Measurements from ENCODE around the gene PRDM10.

PRDM10 gene

GRCh38 chr11:130002352-130002845, at the start of gene PRDM10:
Gene PRDM10, minus strand, starts transcription at chr11:130002835. Its CDS starts 41,871 bp downstream, at chr11:129960964.
- Histone ChIP-seq H3K4me1 (peaks cover 41% of the 10 kb centered on the region), H3K36me3 (peaks cover under 1% of the 10 kb centered on the region; the same call in 1 of the 2 replicates), H4K20me1 (no peaks in the 10 kb centered on the region), H3K4me2 (peak within 1 kb of the TSS; percentile 94), H3K4me3 (peak within 1 kb of the TSS; percentile 86), H3K27ac (peak within 1 kb of the TSS; percentile 100), H3K9ac (peak within 1 kb of the TSS; percentile 99), H3K27me3 (no peaks in the 10 kb centered on the region), H3K9me3 (peaks cover under 1% of the 10 kb centered on the region)
- TF ChIP-seq Cebpa-rat (IDR thresholded peaks at IDR 0.05), result no peak

- no peak overlapping the region for H3K4me2 ChIP-seq
- no peak overlapping the region for H3K4me3 ChIP-seq
- H3K36me3 ChIP-seq, result no peaks in the 10 kb centered on the region
- no peaks in the 10 kb centered on the region for H3K9me3 ChIP-seq
- no peaks in the 10 kb centered on the region for H3K27me3 ChIP-seq
- H3K27ac ChIP-seq, result no peak overlapping the region
- no peaks in the 10 kb centered on the region for H4K20me1 ChIP-seq
- no peak for TF ChIP-seq Cebpa-rat (IDR thresholded peaks at IDR 0.05)
- H3K4me1 ChIP-seq, result no peaks in the 10 kb centered on the region
- no peak overlapping the region for H3K9ac ChIP-seq
These were observed 48.4 kb upstream of the PRDM10 start for GRCh38 chr11:130051082-130051481.

DNA sequence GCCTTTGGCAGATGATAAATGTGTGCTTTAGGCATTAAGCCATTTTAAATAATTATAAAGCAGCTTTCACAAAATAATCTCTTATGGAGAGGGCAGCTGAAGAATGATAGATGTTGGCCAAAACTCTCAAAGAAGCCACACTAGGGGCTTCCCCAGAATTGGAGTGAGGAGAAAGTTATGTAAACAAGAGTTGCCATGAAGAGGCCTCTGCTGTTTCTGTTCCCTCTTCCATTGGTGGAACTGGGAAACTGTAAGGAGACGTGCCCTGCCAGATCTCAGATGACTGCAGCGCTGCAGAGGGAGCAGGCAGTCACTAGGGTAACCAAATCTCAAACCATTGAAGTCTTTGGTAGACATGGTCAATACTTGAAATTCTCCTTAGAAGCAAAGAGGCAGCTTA, 47.6 kb upstream of the PRDM10 start:
- TF ChIP-seq Cebpa-rat (IDR thresholded peaks at IDR 0.05), result no peak
- peaks cover 2% of the 10 kb centered on the region for H3K9me3 ChIP-seq
- H3K4me1 ChIP-seq, result no peaks in the 10 kb centered on the region
- H3K4me2 ChIP-seq, result no peak overlapping the region
- H3K27me3 ChIP-seq, result no peaks in the 10 kb centered on the region
- H4K20me1 ChIP-seq, result no peaks in the 10 kb centered on the region
- H3K9ac ChIP-seq, result no peak overlapping the region
- no peaks in the 10 kb centered on the region for H3K36me3 ChIP-seq
- H3K4me3 ChIP-seq, result no peak overlapping the region
- no peak overlapping the region for H3K27ac ChIP-seq

- no peaks in the 10 kb centered on the region for H3K4me1 ChIP-seq
- H3K9ac ChIP-seq, result no peak overlapping the region
- no peak overlapping the region for H3K4me2 ChIP-seq
- H3K36me3 ChIP-seq, result no peaks in the 10 kb centered on the region
- no peaks in the 10 kb centered on the region for H3K27me3 ChIP-seq
- TF ChIP-seq Cebpa-rat (IDR thresholded peaks at IDR 0.05), result no peak
- H4K20me1 ChIP-seq, result no peaks in the 10 kb centered on the region
- no peak overlapping the region for H3K27ac ChIP-seq
- no peak overlapping the region for H3K4me3 ChIP-seq
- peaks cover 9% of the 10 kb centered on the region for H3K9me3 ChIP-seq
These were observed 46.7 kb upstream of the PRDM10 start for GRCh38 chr11:130049328-130049771.

DNA sequence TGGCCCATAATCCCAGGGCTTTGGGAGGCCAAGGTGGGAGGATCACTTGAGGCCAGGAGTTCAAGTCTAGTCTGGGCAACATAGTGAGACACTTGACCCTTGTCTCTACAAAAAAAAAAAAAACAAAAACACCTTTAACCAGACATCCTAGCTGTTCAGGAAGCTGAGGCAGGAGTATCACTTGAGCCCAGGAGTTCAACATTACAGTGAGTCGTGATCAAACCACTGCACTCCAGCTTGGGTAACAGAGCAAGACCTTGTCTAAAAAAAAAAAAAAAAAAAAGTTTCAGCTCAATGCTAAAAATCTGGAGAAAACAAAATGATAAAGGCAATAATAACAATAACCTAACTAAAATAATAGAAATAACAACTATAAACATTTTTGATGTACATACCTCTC, 44.5 kb upstream of the PRDM10 start:
- no peak overlapping the region for H3K4me2 ChIP-seq

GRCh38 chr11:130043575-130043974, 40.9 kb upstream of the PRDM10 start:
- H3K4me1 ChIP-seq, result peaks cover 15% of the 10 kb centered on the region
- H3K9me3 ChIP-seq, result peaks cover 22% of the 10 kb centered on the region
- no peak for TF ChIP-seq Cebpa-rat (IDR thresholded peaks at IDR 0.05)
- no peaks in the 10 kb centered on the region for H4K20me1 ChIP-seq
- no peak overlapping the region for H3K27ac ChIP-seq
- no peaks in the 10 kb centered on the region for H3K36me3 ChIP-seq
- no peak overlapping the region; the same call in 1 of the 2 replicates for H3K4me2 ChIP-seq
- no peak overlapping the region for H3K4me3 ChIP-seq
- no peaks in the 10 kb centered on the region for H3K27me3 ChIP-seq
- no peak overlapping the region for H3K9ac ChIP-seq

More for the DNA sequence above, 44.5 kb upstream of the PRDM10 start:
- no peak overlapping the region for H3K4me3 ChIP-seq
- no peak overlapping the region for H3K27ac ChIP-seq
- no peak overlapping the region for H3K9ac ChIP-seq
- H4K20me1 ChIP-seq, result no peaks in the 10 kb centered on the region
- H3K4me1 ChIP-seq, result peaks cover 10% of the 10 kb centered on the region
- peaks cover 9% of the 10 kb centered on the region for H3K9me3 ChIP-seq
- no peaks in the 10 kb centered on the region for H3K36me3 ChIP-seq
- TF ChIP-seq Cebpa-rat (IDR thresholded peaks at IDR 0.05), result no peak
- H3K27me3 ChIP-seq, result no peaks in the 10 kb centered on the region

DNA sequence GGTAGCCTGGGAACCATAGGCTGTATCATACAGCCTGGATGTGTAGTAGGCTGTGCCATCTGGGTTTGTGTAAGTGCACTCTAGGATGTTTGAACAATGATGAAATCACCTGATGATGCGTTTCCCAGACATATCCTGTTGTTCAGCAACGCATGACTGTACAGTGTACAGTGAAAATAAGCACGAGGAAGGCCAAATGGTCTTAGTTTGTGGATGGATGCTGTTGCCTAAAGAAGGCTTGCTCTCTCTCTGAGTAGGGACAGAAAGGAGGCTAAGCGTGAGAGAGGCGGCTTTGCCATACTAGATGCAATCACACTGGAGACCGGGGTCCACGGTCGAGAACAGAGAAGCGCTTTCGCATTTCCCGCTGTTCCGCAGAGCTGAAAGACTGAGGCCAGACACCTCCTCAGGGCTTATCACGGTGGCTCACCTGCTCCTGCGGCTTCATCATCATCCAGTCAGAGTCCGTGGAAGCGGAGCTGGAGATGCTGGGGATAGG, 39.5 kb upstream of the PRDM10 start:
- Histone ChIP-seq H3K4me2 (peak overlapping the region; percentile 53), H3K9ac (no peak overlapping the region)

GRCh38 chr11:130040281-130040940, 37.8 kb upstream of the PRDM10 start:
- Histone ChIP-seq H3K27me3 (no peaks in the 10 kb centered on the region), H3K9ac (no peak overlapping the region), H3K4me3 (no peak overlapping the region), H3K4me1 (peaks cover 15% of the 10 kb centered on the region), H4K20me1 (no peaks in the 10 kb centered on the region), H3K36me3 (no peaks in the 10 kb centered on the region), H3K4me2 (no peak overlapping the region), H3K9me3 (peaks cover 22% of the 10 kb centered on the region), H3K27ac (no peak overlapping the region)
- no peak for TF ChIP-seq Cebpa-rat (IDR thresholded peaks at IDR 0.05)

More for the DNA sequence above, 39.5 kb upstream of the PRDM10 start:
- Histone ChIP-seq H4K20me1 (no peaks in the 10 kb centered on the region), H3K27ac (no peak overlapping the region), H3K9me3 (peaks cover 22% of the 10 kb centered on the region), H3K27me3 (no peaks in the 10 kb centered on the region), H3K4me1 (peaks cover 15% of the 10 kb centered on the region), H3K4me3 (no peak overlapping the region), H3K36me3 (no peaks in the 10 kb centered on the region)
- no peak for TF ChIP-seq Cebpa-rat (IDR thresholded peaks at IDR 0.05)

GRCh38 chr11:130037881-130038585, 35.4 kb upstream of the PRDM10 start:
- H3K9ac ChIP-seq, result no peak overlapping the region
- H4K20me1 ChIP-seq, result no peaks in the 10 kb centered on the region
- H3K4me2 ChIP-seq, result no peak overlapping the region
- no peak overlapping the region for H3K4me3 ChIP-seq
- H3K36me3 ChIP-seq, result no peaks in the 10 kb centered on the region
- H3K9me3 ChIP-seq, result peaks cover 13% of the 10 kb centered on the region
- peaks cover 10% of the 10 kb centered on the region for H3K4me1 ChIP-seq
- H3K27me3 ChIP-seq, result no peaks in the 10 kb centered on the region
- no peak overlapping the region for H3K27ac ChIP-seq
- no peak for TF ChIP-seq Cebpa-rat (IDR thresholded peaks at IDR 0.05)

DNA sequence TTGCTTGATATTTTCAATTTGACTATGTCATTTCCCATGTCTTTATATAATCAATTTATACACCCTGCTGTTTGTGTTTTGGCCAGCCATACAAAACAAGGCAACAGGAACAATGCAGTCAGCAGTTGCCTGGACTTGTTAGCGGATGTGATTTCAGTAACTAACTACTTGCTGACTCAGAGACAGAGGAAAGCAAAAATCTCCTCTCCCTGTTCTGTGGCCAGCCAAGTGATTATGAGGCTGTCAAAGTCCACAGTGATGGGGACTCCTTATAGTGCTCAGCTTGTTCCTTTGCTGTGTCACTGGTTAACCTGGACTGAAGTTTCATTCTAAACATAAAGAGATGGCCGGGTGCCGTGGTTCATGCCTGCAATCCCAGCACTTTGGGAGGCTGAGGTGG, 34.4 kb upstream of the PRDM10 start:
- Histone ChIP-seq H3K4me1 (peaks cover 4% of the 10 kb centered on the region), H3K27ac (no peak overlapping the region), H3K4me3 (no peak overlapping the region), H3K27me3 (no peaks in the 10 kb centered on the region), H3K4me2 (no peak overlapping the region), H3K9ac (no peak overlapping the region), H3K9me3 (peaks cover 13% of the 10 kb centered on the region), H3K36me3 (no peaks in the 10 kb centered on the region), H4K20me1 (no peaks in the 10 kb centered on the region)
- no peak for TF ChIP-seq Cebpa-rat (IDR thresholded peaks at IDR 0.05)

All from BLaER1 (cell line).